ENCODE results near the gene LRRFIP1. TPM values are rescaled to one million over a fixed set of nuclear protein-coding genes. Genes with fewer than 3 reads are reported as not detected.

The LRRFIP1 gene
- total RNA-seq, 4 donors from 2014 or later: 142 to 213 (median 191) TPM

GRCh38 chr2:237583385-237584295, 43.7 kb upstream of the LRRFIP1 start:
- no peak overlapping the region for H3K4me3 ChIP-seq

GRCh38 chr2:237585590-237586221, 41.7 kb upstream of the LRRFIP1 start:
- DNase-seq (ENCODE audit: extremely low spot score): no peak
- H3K4me3 ChIP-seq: no peak overlapping the region
- TF ChIP-seq POLR2AphosphoS5 (IDR thresholded peaks at IDR 0.05) (no peak), EP300 (IDR thresholded peaks at IDR 0.05) (no peak), CTCF (IDR thresholded peaks at IDR 0.05) (no peak), POLR2A (IDR thresholded peaks at IDR 0.05; ENCODE audit: low read depth) (no peak)
- 89% methylated on average over 10 of the region's 15 CpGs for WGBS
- no peaks in the 10 kb centered on the region for H3K9me3 ChIP-seq
- H3K27me3 ChIP-seq: no peaks in the 10 kb centered on the region
- H3K36me3 ChIP-seq: no peaks in the 10 kb centered on the region
- intact Hi-C loops (cut with DNase I): no loop called here
- no peak overlapping the region for H3K27ac ChIP-seq (replicated peaks in 1 of 4)
- peaks cover 23 to 28% (median 25%) of the 10 kb centered on the region in 4 donors for H3K4me1 ChIP-seq

More at GRCh38 chr2:237583385-237584295, 43.7 kb upstream of the LRRFIP1 start:
- peaks cover 14 to 20% (median 18%) of the 10 kb centered on the region in 4 donors for H3K4me1 ChIP-seq
- no peaks in the 10 kb centered on the region for H3K36me3 ChIP-seq
- 98% methylated on average over 4 of the region's 19 CpGs for WGBS
- TF ChIP-seq CTCF (IDR thresholded peaks at IDR 0.05) (no peak), POLR2A (IDR thresholded peaks at IDR 0.05; ENCODE audit: low read depth) (no peak), EP300 (IDR thresholded peaks at IDR 0.05) (no peak), POLR2AphosphoS5 (IDR thresholded peaks at IDR 0.05) (no peak)
- intact Hi-C loops (cut with DNase I): loop anchor here (5.0 kb wide), 1 partner anchor 84 kb away; no protein-coding TSS in a partner anchor
- DNase-seq (ENCODE audit: extremely low spot score): no peak
- H3K27me3 ChIP-seq: no peaks in the 10 kb centered on the region
- no peak overlapping the region for H3K27ac ChIP-seq (replicated peaks in 1 of 4)
- no peaks in the 10 kb centered on the region for H3K9me3 ChIP-seq

GRCh38 chr2:237588044-237588696, 39.2 kb upstream of the LRRFIP1 start:
- peaks cover 14 to 28% (median 19%) of the 10 kb centered on the region in 4 donors for H3K4me1 ChIP-seq
- DNase-seq (ENCODE audit: extremely low spot score): no peak
- no peaks in the 10 kb centered on the region for H3K27me3 ChIP-seq
- no peaks in the 10 kb centered on the region for H3K36me3 ChIP-seq
- no peak for TF ChIP-seq POLR2AphosphoS5 (IDR thresholded peaks at IDR 0.05)
- TF ChIP-seq CTCF (IDR thresholded peaks at IDR 0.05): no peak
- no peak for TF ChIP-seq POLR2A (IDR thresholded peaks at IDR 0.05; ENCODE audit: low read depth)
- intact Hi-C loops (cut with DNase I): no loop called here
- 92% methylated on average over 9 of the region's 9 CpGs for WGBS
- H3K27ac ChIP-seq (replicated peaks in 1 of 4): no peak overlapping the region
- no peak overlapping the region for H3K4me3 ChIP-seq
- H3K9me3 ChIP-seq: no peaks in the 10 kb centered on the region

GRCh38 chr2:237590272-237591140, 36.9 kb upstream of the LRRFIP1 start, which contains the start of gene RAB17:
Gene RAB17 (minus strand): TSS chr2:237590734. CDS start chr2:237586154, 4,580 bp downstream.
- 61% methylated on average over 10 of the region's 16 CpGs for WGBS
- Histone ChIP-seq H3K4me1 (peaks cover 28 to 51% (median 42%) of the 10 kb centered on the region in 4 donors), H3K27me3 (no peaks in the 10 kb centered on the region), H3K27ac (replicated peaks in 1 of 4) (peak within 1 kb of the TSS; percentile 37 to 60 (median 51)), H3K9me3 (no peaks in the 10 kb centered on the region), H3K36me3 (no peaks in the 10 kb centered on the region), H3K4me3 (no peak within 1 kb of the TSS)
- intact Hi-C loops (cut with DNase I): no loop called here
- TF ChIP-seq CTCF (IDR thresholded peaks at IDR 0.05) (no peak), EP300 (IDR thresholded peaks at IDR 0.05) (peak; percentile 56)
- DNase-seq (ENCODE audit: extremely low spot score): no peak

Data from esophagus muscularis mucosa (tissue), 4 donors.